Thyroid gland (tissue), 4 donors: ENCODE measurements around the gene CDC6.

ENCODE experiments used
- CTCF ChIP-seq, 6 experiments: fragments of 200-600 bp in 3 of 6; fragments of 450-650 bp in 3 of 6; sonication (generic) in 3 of 6; IDR thresholded peaks; one replicate each; pipeline ENCODE4 v1.5.1; 2016 to 2019; ENCODE audit warnings: antibody characterized with exemption in 6 of 6, mild to moderate bottlenecking in 2 of 6, inconsistent platforms in 1 of 6, moderate library complexity in 1 of 6
- POLR2A ChIP-seq, 2 donors: fragments of 450-650 bp; IDR thresholded peaks; one replicate each; pipeline ENCODE4 v1.6.1; 2017; ENCODE audit warnings: antibody characterized with exemption in 2 of 2, mild to moderate bottlenecking in 2 of 2, moderate library complexity in 1 of 2

- TF ChIP-seq CTCF (IDR thresholded peaks at IDR 0.05) (no peak), POLR2A (IDR thresholded peaks at IDR 0.05) (no peak)
Observed at GRCh38 chr17:40298726-40299125, 11.0 kb downstream of the CDC6 start.
